Measurements from ENCODE around the gene OR2D2. TPM values are rescaled to one million over a fixed set of nuclear protein-coding genes. Genes with fewer than 3 reads are reported as not detected.

OR2D2 gene
- total and polyA plus RNA-seq, 2 experiments from 2014 or later: 0.24 TPM

- peaks cover 30% of the 10 kb centered on the region for H3K4me1 ChIP-seq (ENCODE audit: insufficient read depth)
- H3K79me2 ChIP-seq (replicated peaks; ENCODE audit: insufficient read depth): peaks cover 37% of the 10 kb centered on the region
- H2AFZ ChIP-seq: peak within 1 kb of the TSS; percentile 97
- H3K27ac ChIP-seq (ENCODE audit: low read depth): peak within 1 kb of the TSS; percentile 73
- H3K36me3 ChIP-seq (ENCODE audit: insufficient read depth): no peaks in the 10 kb centered on the region
- Mint-ChIP-seq H3K36me3 (ENCODE audit: low read depth) (peaks cover 10% of the 10 kb centered on the region; the same call in 2 of the 3 replicates), H3K9me3 (no peaks in the 10 kb centered on the region), H3K27ac (peak within 1 kb of the TSS; percentile 36), H3K4me3 (peak within 1 kb of the TSS; percentile 97), H3K27me3 (ENCODE audit: insufficient read depth, low read depth, poor library complexity) (peaks cover 4% of the 10 kb centered on the region), H3K4me1 (peaks cover 31% of the 10 kb centered on the region)
- DNase-seq (ENCODE audit: low spot score) (peak; percentile 96), ATAC-seq (peak; percentile 94)
- H4K20me1 ChIP-seq (replicated peaks; ENCODE audit: insufficient read depth): no peaks in the 10 kb centered on the region
- TF ChIP-seq ETS1 (IDR thresholded peaks at IDR 0.05) (peak; percentile 34; the same call in 1 of the 2 replicates), EZH2 (IDR thresholded peaks at IDR 0.05; ENCODE audit: low read depth, unreplicated experiment) (no peak), EZH2phosphoT487 (IDR thresholded peaks at IDR 0.05; ENCODE audit: unreplicated experiment) (no peak), STAT1 (IDR thresholded peaks at IDR 0.05; ENCODE audit: unreplicated experiment) (no peak), ZNF331 (CRISPR knock-in tag; IDR thresholded peaks at IDR 0.05; ENCODE audit: low read depth) (no peak), CREB1 (CRISPR knock-in tag; IDR thresholded peaks at IDR 0.05; ENCODE audit: low read depth) (peak; percentile 73), ZNF114 (CRISPR knock-in tag; IDR thresholded peaks at IDR 0.05) (no peak), REST (IDR thresholded peaks at IDR 0.05; ENCODE audit: unreplicated experiment) (no peak), NANOG (IDR thresholded peaks at IDR 0.05; ENCODE audit: borderline replicate concordance) (no peak), ZNF462 (CRISPR knock-in tag; IDR thresholded peaks at IDR 0.05) (no peak), POLR2AphosphoS5 (IDR thresholded peaks at IDR 0.05; ENCODE audit: low read depth) (peak; percentile 56)
- peak within 1 kb of the TSS; percentile 86 for H3K4me3 ChIP-seq
- H3K27me3 ChIP-seq (ENCODE audit: insufficient read depth): no peaks in the 10 kb centered on the region
- no peaks in the 10 kb centered on the region for H3K9me2 ChIP-seq (ENCODE audit: insufficient read depth)
- peak within 1 kb of the TSS; percentile 88 for H3K4me2 ChIP-seq
- H3F3A ChIP-seq (replicated peaks; ENCODE audit: low read depth): no peaks in the 10 kb centered on the region
Observed at GRCh38 chr11:6926208-6927029, 34.1 kb upstream of the OR2D2 start, which contains the start of gene ZNF215. Gene ZNF215 (plus strand): TSS chr11:6926426. CDS start chr11:6932273, 5,847 bp downstream.
